ENCODE results near the gene UCK1. TPM values are rescaled to one million over a fixed set of nuclear protein-coding genes. Genes with fewer than 3 reads are reported as not detected.
A peak's percentile ranks its signal among the peaks of the same experiment; 100 is the strongest.

Gene UCK1
- total and polyA plus RNA-seq, 8 donors, result 9.9 to 143 (median 31.6) TPM

- peaks cover 0 to 7% (median 3%) of the 10 kb centered on the region in 4 donors for H3K4me1 ChIP-seq
- H3K9me3 ChIP-seq, result no peaks in the 10 kb centered on the region
- 72 to 82% (median 78%) methylated on average over 15 to 26 of the region's 26 CpGs for WGBS, 5 donors
- no peaks in the 10 kb centered on the region for H3K27me3 ChIP-seq
- H3K27ac ChIP-seq, result peak overlapping the region in 1 of 5 donors; percentile 8
- TF ChIP-seq EP300 (IDR thresholded peaks at IDR 0.05), result no peak
- TF ChIP-seq CTCF (IDR thresholded peaks at IDR 0.05), result no peak
- no peak for TF ChIP-seq POLR2AphosphoS5 (IDR thresholded peaks at IDR 0.05)
- no peak for TF ChIP-seq POLR2A (IDR thresholded peaks at IDR 0.05)
- peak in 1 of 2 donors; percentile 55 for DNase-seq
- peaks cover 54 to 100% (median 94%) of the 10 kb centered on the region in 4 donors for H3K36me3 ChIP-seq
- no peak overlapping the region for H3K4me3 ChIP-seq
- intact Hi-C loops (cut with DNase I; ENCODE audit: low total_unique reads), result no loop called here
Measured at GRCh38 chr9:131578731-131579504, 47.9 kb upstream of the UCK1 start.

GRCh38 chr9:131578021-131578420 is 47.0 kb upstream of the UCK1 start:
- intact Hi-C loops (cut with DNase I; ENCODE audit: low total_unique reads), result no loop called here
- DNase-seq, result no peak
- Histone ChIP-seq H3K27me3 (no peaks in the 10 kb centered on the region), H3K4me1 (peaks cover 0 to 7% (median 3%) of the 10 kb centered on the region in 4 donors), H3K4me3 (no peak overlapping the region), H3K9me3 (no peaks in the 10 kb centered on the region), H3K27ac (no peak overlapping the region), H3K36me3 (peaks cover 45 to 98% (median 87%) of the 10 kb centered on the region in 4 donors)
- 84 to 90% (median 87%) methylated on average over 13 of the region's 13 CpGs for WGBS, 5 donors
- TF ChIP-seq CTCF (IDR thresholded peaks at IDR 0.05), result no peak
- TF ChIP-seq EP300 (IDR thresholded peaks at IDR 0.05), result no peak
- TF ChIP-seq POLR2AphosphoS5 (IDR thresholded peaks at IDR 0.05), result no peak
- no peak for TF ChIP-seq POLR2A (IDR thresholded peaks at IDR 0.05)

GRCh38 chr9:131577005-131578000 is 46.2 kb upstream of the UCK1 start:
- no peak for TF ChIP-seq EP300 (IDR thresholded peaks at IDR 0.05)
- TF ChIP-seq POLR2A (IDR thresholded peaks at IDR 0.05), result no peak
- no peak for TF ChIP-seq POLR2AphosphoS5 (IDR thresholded peaks at IDR 0.05)
- no peak for TF ChIP-seq CTCF (IDR thresholded peaks at IDR 0.05)
- 82 to 88% (median 87%) methylated on average over 20 to 25 of the region's 25 CpGs for WGBS, 5 donors
- no peaks in the 10 kb centered on the region for H3K9me3 ChIP-seq
- intact Hi-C loops (cut with DNase I; ENCODE audit: low total_unique reads), result no loop called here
- H3K4me3 ChIP-seq, result no peak overlapping the region
- H3K36me3 ChIP-seq, result peaks cover 39 to 98% (median 87%) of the 10 kb centered on the region in 4 donors
- no peaks in the 10 kb centered on the region for H3K27me3 ChIP-seq
- H3K27ac ChIP-seq, result no peak overlapping the region
- no peak for DNase-seq
- peaks cover 0 to 7% (median 3%) of the 10 kb centered on the region in 4 donors for H3K4me1 ChIP-seq

Measured in stomach (tissue), 9 donors.